ENCODE results near the gene HS3ST4.

Gene HS3ST4

GRCh38 chr16:26050472-26050871 lies 358.7 kb downstream of the HS3ST4 start:
- H3K27ac ChIP-seq: no peak overlapping the region
- H3K9me3 ChIP-seq: no peaks in the 10 kb centered on the region
- no peak for DNase-seq
- H3K27me3 ChIP-seq: no peaks in the 10 kb centered on the region
- H3K36me3 ChIP-seq: no peaks in the 10 kb centered on the region
- TF ChIP-seq CTCF (IDR thresholded peaks at IDR 0.05): no peak
- H3K4me1 ChIP-seq: no peaks in the 10 kb centered on the region
- intact Hi-C loops (cut with DNase I; ENCODE audit: low total_unique reads): no loop called here
- H3K4me3 ChIP-seq: no peak overlapping the region

GRCh38 chr16:26051063-26051462 lies 359.3 kb downstream of the HS3ST4 start:
- TF ChIP-seq CTCF (IDR thresholded peaks at IDR 0.05): no peak
- Histone ChIP-seq H3K27me3 (no peaks in the 10 kb centered on the region), H3K4me1 (no peaks in the 10 kb centered on the region), H3K27ac (no peak overlapping the region), H3K36me3 (no peaks in the 10 kb centered on the region), H3K4me3 (no peak overlapping the region), H3K9me3 (no peaks in the 10 kb centered on the region)
- DNase-seq: no peak
- intact Hi-C loops (cut with DNase I; ENCODE audit: low total_unique reads): no loop called here

GRCh38 chr16:26053889-26054288 lies 362.1 kb downstream of the HS3ST4 start:
- H3K9me3 ChIP-seq: no peaks in the 10 kb centered on the region
- no peak overlapping the region for H3K4me3 ChIP-seq
- intact Hi-C loops (cut with DNase I; ENCODE audit: low total_unique reads): no loop called here

GRCh38 chr16:26058326-26058725 lies 366.6 kb downstream of the HS3ST4 start:
- Histone ChIP-seq H3K27me3 (no peaks in the 10 kb centered on the region), H3K4me1 (no peaks in the 10 kb centered on the region), H3K36me3 (no peaks in the 10 kb centered on the region), H3K27ac (no peak overlapping the region), H3K4me3 (no peak overlapping the region), H3K9me3 (no peaks in the 10 kb centered on the region)
- DNase-seq: no peak
- TF ChIP-seq CTCF (IDR thresholded peaks at IDR 0.05): no peak
- intact Hi-C loops (cut with DNase I; ENCODE audit: low total_unique reads): no loop called here

More at GRCh38 chr16:26053889-26054288, 362.1 kb downstream of the HS3ST4 start:
- Histone ChIP-seq H3K36me3 (no peaks in the 10 kb centered on the region), H3K27ac (no peak overlapping the region), H3K4me1 (no peaks in the 10 kb centered on the region), H3K27me3 (no peaks in the 10 kb centered on the region)
- TF ChIP-seq CTCF (IDR thresholded peaks at IDR 0.05): no peak
- no peak for DNase-seq

- no peak for DNase-seq
- H3K9me3 ChIP-seq: no peaks in the 10 kb centered on the region
- H3K4me1 ChIP-seq: no peaks in the 10 kb centered on the region
- no peak for TF ChIP-seq CTCF (IDR thresholded peaks at IDR 0.05)
- no peaks in the 10 kb centered on the region for H3K27me3 ChIP-seq
- H3K36me3 ChIP-seq: no peaks in the 10 kb centered on the region
- no peak overlapping the region for H3K4me3 ChIP-seq
- no peak overlapping the region for H3K27ac ChIP-seq
- intact Hi-C loops (cut with DNase I; ENCODE audit: low total_unique reads): no loop called here
Measured at GRCh38 chr16:26070302-26071100, 378.7 kb downstream of the HS3ST4 start.

Measured in tibial artery (tissue), 4 donors.